Muscle layer of duodenum (tissue), 2 donors: ENCODE measurements around the gene ZYG11B.
"Not testable (repeated sequence)": the region's sequence is repeated elsewhere in the genome, so short reads cannot be mapped to it uniquely, and the experiment has no call there.

ENCODE experiments used
- H3K27ac ChIP-seq: one replicate; pipeline ENCODE4 v1.7.0; 2013; ENCODE audit warnings: mild to moderate bottlenecking, low read length
- H3K27me3 ChIP-seq: one replicate; pipeline ENCODE4 v1.7.0; 2013; ENCODE audit warnings: low read depth, mild to moderate bottlenecking, control low read depth, low read length
- H3K36me3 ChIP-seq, 2 donors: one replicate each; pipeline ENCODE4 v1.7.0; 2013; ENCODE audit warnings: low read length in 2 of 2, control low read depth in 1 of 2, mild to moderate bottlenecking in 1 of 2; ENCODE audit not compliant: insufficient read depth in 2 of 2, control insufficient read depth in 1 of 2
- H3K4me1 ChIP-seq, 2 donors: one replicate each; pipeline ENCODE4 v1.7.0; 2013; ENCODE audit warnings: low read length in 2 of 2, mild to moderate bottlenecking in 2 of 2, control low read depth in 1 of 2, moderate library complexity in 1 of 2; ENCODE audit not compliant: insufficient read depth in 2 of 2, control insufficient read depth in 1 of 2
- H3K4me3 ChIP-seq, 2 donors: one replicate each; pipeline ENCODE4 v1.7.0; 2013; ENCODE audit warnings: low read length in 2 of 2, low read depth in 1 of 2, mild to moderate bottlenecking in 1 of 2
- H3K9me3 ChIP-seq, 2 donors: one replicate each; pipeline ENCODE4 v1.7.0; 2013; ENCODE audit warnings: low read length in 2 of 2, control low read depth in 1 of 2, mild to moderate bottlenecking in 1 of 2; ENCODE audit not compliant: control insufficient read depth in 1 of 2
- donor health status: healthy.

ZYG11B gene

GRCh38 chr1:52741259-52741658 is 15.0 kb downstream of the ZYG11B start:
- Histone ChIP-seq H3K9me3 (no peaks in the 10 kb centered on the region), H3K27me3 (no peaks in the 10 kb centered on the region), H3K4me3 (no peak overlapping the region), H3K4me1 (peaks cover 0 to 13% of the 10 kb centered on the region in 2 donors), H3K36me3 (no peaks in the 10 kb centered on the region), H3K27ac (no peak overlapping the region)

GRCh38 chr1:52746189-52746588 is 19.9 kb downstream of the ZYG11B start:
- Histone ChIP-seq H3K4me1 (peaks cover 0 to 14% of the 10 kb centered on the region in 2 donors), H3K27me3 (no peaks in the 10 kb centered on the region), H3K4me3 (no peak overlapping the region), H3K27ac (no peak overlapping the region), H3K9me3 (no peaks in the 10 kb centered on the region), H3K36me3 (no peaks in the 10 kb centered on the region)

- Histone ChIP-seq H3K36me3 (no peaks in the 10 kb centered on the region), H3K27me3 (no peaks in the 10 kb centered on the region), H3K4me3 (no peak overlapping the region), H3K4me1 (peaks cover 7 to 26% of the 10 kb centered on the region in 2 donors), H3K27ac (no peak overlapping the region), H3K9me3 (no peaks in the 10 kb centered on the region)
These were observed 21.2 kb downstream of the ZYG11B start for GRCh38 chr1:52747450-52747849.

- Histone ChIP-seq H3K36me3 (no peaks in the 10 kb centered on the region), H3K9me3 (no peaks in the 10 kb centered on the region), H3K27ac (no peak overlapping the region), H3K4me1 (peaks cover 7 to 27% of the 10 kb centered on the region in 2 donors), H3K4me3 (no peak overlapping the region), H3K27me3 (no peaks in the 10 kb centered on the region)
These were observed 21.9 kb downstream of the ZYG11B start for GRCh38 chr1:52748119-52748518.

GRCh38 chr1:52749496-52749895 is 23.2 kb downstream of the ZYG11B start:
- not testable (repeated sequence) for H3K27me3 ChIP-seq, H3K9me3 ChIP-seq, H3K36me3 ChIP-seq, H3K4me3 ChIP-seq, H3K27ac ChIP-seq
- peaks cover 7 to 27% of the 10 kb centered on the region in 2 donors for H3K4me1 ChIP-seq

- H3K27me3 ChIP-seq, H3K4me3 ChIP-seq, H3K9me3 ChIP-seq, H3K27ac ChIP-seq, H3K36me3 ChIP-seq: not testable (repeated sequence)
- H3K4me1 ChIP-seq, result peaks cover 7 to 27% of the 10 kb centered on the region in 2 donors
These were observed 23.9 kb downstream of the ZYG11B start for GRCh38 chr1:52750139-52750538.

GRCh38 chr1:52751589-52752483 is 25.6 kb downstream of the ZYG11B start:
- Histone ChIP-seq H3K27ac (no peak overlapping the region), H3K4me1 (peaks cover 7 to 22% of the 10 kb centered on the region in 2 donors)

GRCh38 chr1:52752484-52752826 is 26.2 kb downstream of the ZYG11B start:
- Histone ChIP-seq H3K4me3 (no peak overlapping the region), H3K27ac (no peak overlapping the region), H3K9me3 (no peaks in the 10 kb centered on the region), H3K27me3 (no peaks in the 10 kb centered on the region), H3K36me3 (peaks cover 0 to 3% of the 10 kb centered on the region in 2 donors), H3K4me1 (peaks cover 7 to 21% of the 10 kb centered on the region in 2 donors)

More at GRCh38 chr1:52751589-52752483, 25.6 kb downstream of the ZYG11B start:
- no peak overlapping the region for H3K4me3 ChIP-seq
- H3K36me3 ChIP-seq, result no peaks in the 10 kb centered on the region
- no peaks in the 10 kb centered on the region for H3K9me3 ChIP-seq
- no peaks in the 10 kb centered on the region for H3K27me3 ChIP-seq

- H3K36me3 ChIP-seq, result peaks cover under 1 to 5% of the 10 kb centered on the region in 2 donors
- no peaks in the 10 kb centered on the region for H3K9me3 ChIP-seq
- H3K4me3 ChIP-seq, result no peak overlapping the region
- no peak overlapping the region for H3K27ac ChIP-seq
- H3K27me3 ChIP-seq, result no peaks in the 10 kb centered on the region
- H3K4me1 ChIP-seq, result peaks cover 7 to 18% of the 10 kb centered on the region in 2 donors
These were observed 26.9 kb downstream of the ZYG11B start for GRCh38 chr1:52753169-52753568.

- peaks cover 3 to 5% of the 10 kb centered on the region in 2 donors for H3K36me3 ChIP-seq
- no peak overlapping the region for H3K4me3 ChIP-seq
- H3K27me3 ChIP-seq, result no peaks in the 10 kb centered on the region
- no peaks in the 10 kb centered on the region for H3K9me3 ChIP-seq
- no peak overlapping the region for H3K27ac ChIP-seq
- peaks cover 7 to 13% of the 10 kb centered on the region in 2 donors for H3K4me1 ChIP-seq
These were observed 29.8 kb downstream of the ZYG11B start for GRCh38 chr1:52756020-52756419.

- H3K4me1 ChIP-seq, result no peaks in the 10 kb centered on the region
- H3K4me3 ChIP-seq, result no peak overlapping the region
- H3K27me3 ChIP-seq, result no peaks in the 10 kb centered on the region
- no peaks in the 10 kb centered on the region for H3K9me3 ChIP-seq
- H3K27ac ChIP-seq, result no peak overlapping the region
- H3K36me3 ChIP-seq, result peaks cover 3 to 5% of the 10 kb centered on the region in 2 donors
These were observed 33.7 kb downstream of the ZYG11B start for GRCh38 chr1:52759908-52760307.
